Activated T-cell treated with anti-CD3 and anti-CD28 coated beads, Interleukin-2, amount 50 U/mL, for 4 hours (primary cell): ENCODE measurements around the gene ACIN1. TPM values are rescaled to one million over a fixed set of nuclear protein-coding genes. Genes with fewer than 3 reads are reported as not detected.
"Not testable (repeated sequence)": the region's sequence is repeated elsewhere in the genome, so short reads cannot be mapped to it uniquely, and the experiment has no call there.

Source experiments
- ATAC-seq, 2 donors: fragments of 200-7000 bp; cut with Tn5 transposase; one replicate each; pipeline ENCODE4 v1.10.0; 2021
- DNase-seq: peaks from one replicate; pipeline ENCODE4 v3.0.0-alpha.2; 2020
- H3K27me3 Mint-ChIP-seq: one replicate; pipeline ENCODE4 v1.8.0; 2021; ENCODE audit warnings: low read depth, mixed read lengths
- H3K36me3 Mint-ChIP-seq: one replicate; pipeline ENCODE4 v1.8.0; 2022; ENCODE audit warnings: mixed read lengths; ENCODE audit not compliant: insufficient read depth
- H3K4me1 Mint-ChIP-seq: one replicate; pipeline ENCODE4 v1.8.0; 2021; ENCODE audit warnings: low read depth, mixed read lengths
- H3K4me3 Mint-ChIP-seq: one replicate; pipeline ENCODE4 v1.8.0; 2021; ENCODE audit warnings: mild to moderate bottlenecking, moderate library complexity, mixed read lengths
- H3K9me3 Mint-ChIP-seq: one replicate; pipeline ENCODE4 v1.8.0; 2021; ENCODE audit warnings: mixed read lengths
- total RNA-seq, 3 donors: library from RNA; stranded (reverse); gene quantifications; one replicate each; pipeline ENCODE4 v1.2.1, GENCODE V29; 2021

ACIN1 gene
- total RNA-seq, 3 donors from 2014 or later, result 195 to 200 (median 196) TPM

- H3K4me3 Mint-ChIP-seq, result no peak overlapping the region
- no peak for ATAC-seq
- peaks cover 35% of the 10 kb centered on the region for H3K4me1 Mint-ChIP-seq
- DNase-seq, result no peak
- H3K27me3 Mint-ChIP-seq, result peaks cover 3% of the 10 kb centered on the region
- no peaks in the 10 kb centered on the region for H3K9me3 Mint-ChIP-seq
- no peaks in the 10 kb centered on the region for H3K36me3 Mint-ChIP-seq
These were observed 22.6 kb upstream of the ACIN1 start for GRCh38 chr14:23117371-23118020.

DNA sequence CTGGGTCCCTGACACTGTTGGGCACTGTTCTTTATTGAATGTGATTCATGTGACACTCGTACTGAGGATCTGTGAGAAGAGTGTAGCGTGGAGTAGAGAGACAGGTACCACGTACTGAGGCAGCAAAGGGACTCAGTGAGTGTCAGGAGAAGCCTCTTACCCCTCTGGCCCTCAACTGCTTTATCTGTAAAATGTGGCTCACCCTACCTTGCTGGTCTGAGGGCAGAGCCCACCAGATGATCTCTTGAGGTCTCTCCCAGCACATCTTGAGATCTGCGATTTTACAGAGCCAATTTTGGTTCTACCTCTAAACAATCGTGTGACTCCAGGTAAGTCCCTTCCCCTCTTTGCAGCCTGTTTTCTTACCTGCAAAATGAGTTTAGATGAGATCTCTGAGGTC lies 21.0 kb upstream of the ACIN1 start:
- Mint-ChIP-seq H3K36me3 (no peaks in the 10 kb centered on the region), H3K4me1 (peaks cover 27% of the 10 kb centered on the region), H3K4me3 (no peak overlapping the region), H3K27me3 (peaks cover 3% of the 10 kb centered on the region), H3K9me3 (no peaks in the 10 kb centered on the region)
- no peak for DNase-seq
- no peak for ATAC-seq

GRCh38 chr14:23115039-23115731 lies 20.2 kb upstream of the ACIN1 start:
- ATAC-seq, result no peak
- Mint-ChIP-seq H3K36me3 (no peaks in the 10 kb centered on the region), H3K27me3 (peaks cover 3% of the 10 kb centered on the region), H3K9me3 (no peaks in the 10 kb centered on the region), H3K4me1 (peaks cover 20% of the 10 kb centered on the region), H3K4me3 (no peak overlapping the region)
- DNase-seq, result no peak

GRCh38 chr14:23114669-23115038 lies 19.7 kb upstream of the ACIN1 start:
- peaks cover 14% of the 10 kb centered on the region for H3K4me1 Mint-ChIP-seq
- no peak for DNase-seq
- ATAC-seq, result no peak
- no peaks in the 10 kb centered on the region for H3K9me3 Mint-ChIP-seq
- H3K4me3 Mint-ChIP-seq, result no peak overlapping the region
- peaks cover 3% of the 10 kb centered on the region for H3K27me3 Mint-ChIP-seq
- no peaks in the 10 kb centered on the region for H3K36me3 Mint-ChIP-seq

GRCh38 chr14:23114120-23114458 lies 19.2 kb upstream of the ACIN1 start:
- DNase-seq, result no peak
- Mint-ChIP-seq H3K4me3 (no peak overlapping the region), H3K4me1 (peaks cover 9% of the 10 kb centered on the region), H3K9me3 (no peaks in the 10 kb centered on the region), H3K27me3 (peaks cover 3% of the 10 kb centered on the region), H3K36me3 (no peaks in the 10 kb centered on the region)
- ATAC-seq, result no peak

GRCh38 chr14:23113431-23114119 lies 18.6 kb upstream of the ACIN1 start:
- no peaks in the 10 kb centered on the region for H3K36me3 Mint-ChIP-seq
- peaks cover 3% of the 10 kb centered on the region for H3K27me3 Mint-ChIP-seq
- ATAC-seq, result no peak
- no peak overlapping the region for H3K4me3 Mint-ChIP-seq
- no peaks in the 10 kb centered on the region for H3K9me3 Mint-ChIP-seq
- H3K4me1 Mint-ChIP-seq, result peaks cover 6% of the 10 kb centered on the region
- no peak for DNase-seq

DNA sequence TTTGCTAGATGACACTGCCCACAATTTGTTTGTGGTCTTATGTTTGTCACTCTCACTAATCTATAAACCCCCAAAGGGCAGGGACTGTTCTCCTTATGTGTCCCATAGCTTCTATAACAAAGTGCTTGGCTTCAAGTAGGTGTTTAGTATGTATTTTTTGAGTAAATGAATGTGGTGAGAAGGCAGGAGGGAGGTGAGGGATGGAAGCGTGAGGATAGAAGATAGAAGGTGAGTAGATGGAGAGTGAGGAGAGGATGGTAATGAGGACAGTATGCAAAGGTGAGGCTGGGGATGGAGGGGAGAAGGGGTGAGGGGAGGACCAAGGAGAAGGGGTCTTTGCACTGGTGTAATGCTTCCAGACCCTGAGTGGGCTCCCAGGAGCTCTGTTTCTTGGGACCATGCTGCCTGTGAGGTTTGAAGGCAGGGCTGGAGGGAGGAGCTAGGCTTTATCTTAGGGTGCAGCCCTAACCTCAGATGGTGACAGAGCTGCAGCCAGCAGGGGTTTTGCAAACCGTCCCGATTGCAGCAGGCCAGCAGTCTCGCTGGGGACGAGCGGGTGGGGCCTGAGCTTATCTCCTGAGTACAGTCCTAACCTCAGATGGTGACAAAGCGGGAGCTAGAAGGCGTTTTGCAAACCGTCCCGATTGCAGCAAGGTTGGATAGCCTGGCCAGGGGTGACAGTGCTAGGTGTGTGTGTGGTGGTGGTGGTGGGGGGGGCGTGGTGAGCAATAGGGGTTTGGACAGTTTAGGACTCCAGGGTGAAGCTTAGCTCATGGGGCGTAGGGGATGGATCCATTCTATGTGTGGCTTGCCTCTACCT lies 17.6 kb upstream of the ACIN1 start:
- Mint-ChIP-seq H3K9me3 (no peaks in the 10 kb centered on the region), H3K4me1 (no peaks in the 10 kb centered on the region), H3K27me3 (peaks cover 3% of the 10 kb centered on the region), H3K4me3 (no peak overlapping the region), H3K36me3 (no peaks in the 10 kb centered on the region)
- no peak for ATAC-seq
- no peak for DNase-seq

DNA sequence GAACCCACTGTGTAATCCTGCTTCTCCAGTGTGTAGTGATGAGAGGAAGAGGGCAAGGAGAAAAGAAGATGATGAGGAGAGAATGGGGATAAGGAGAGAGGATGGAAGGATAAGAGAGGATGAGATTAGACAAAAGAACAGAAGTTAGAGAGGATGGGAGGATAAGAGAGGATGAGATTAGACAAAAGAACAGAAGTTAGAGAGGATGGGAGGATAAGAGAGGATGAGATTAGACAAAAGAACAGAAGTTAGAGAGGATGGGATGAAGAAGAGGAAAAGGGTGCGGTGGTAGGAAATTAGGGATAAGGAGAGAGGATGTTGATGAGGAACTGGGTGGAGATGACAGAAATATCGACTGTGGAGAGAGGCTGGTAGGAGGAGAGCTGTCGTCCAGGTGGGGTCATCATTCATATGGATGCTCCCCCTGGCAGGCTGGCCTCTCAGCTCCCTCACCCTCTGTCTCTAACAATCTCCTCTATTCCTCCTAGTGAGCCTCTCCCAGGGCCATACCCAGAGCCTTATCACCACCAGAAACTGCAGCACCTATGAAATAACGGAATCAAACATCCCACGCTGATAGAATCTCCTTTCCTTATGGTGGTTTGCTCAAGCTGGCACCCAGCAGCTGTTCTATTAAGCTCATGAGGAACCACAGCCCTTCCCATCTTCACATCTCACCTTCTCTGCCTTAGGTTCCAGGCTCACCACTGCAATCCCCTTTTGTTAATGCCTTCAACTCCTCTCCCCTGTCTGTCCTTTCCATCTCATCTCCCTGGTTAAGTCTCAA lies 15.8 kb upstream of the ACIN1 start:
- no peaks in the 10 kb centered on the region for H3K4me1 Mint-ChIP-seq
- no peaks in the 10 kb centered on the region for H3K9me3 Mint-ChIP-seq
- H3K27me3 Mint-ChIP-seq, result peaks cover 3% of the 10 kb centered on the region
- ATAC-seq (no peak), DNase-seq (no peak)
- no peaks in the 10 kb centered on the region for H3K36me3 Mint-ChIP-seq
- H3K4me3 Mint-ChIP-seq, result no peak overlapping the region

DNA sequence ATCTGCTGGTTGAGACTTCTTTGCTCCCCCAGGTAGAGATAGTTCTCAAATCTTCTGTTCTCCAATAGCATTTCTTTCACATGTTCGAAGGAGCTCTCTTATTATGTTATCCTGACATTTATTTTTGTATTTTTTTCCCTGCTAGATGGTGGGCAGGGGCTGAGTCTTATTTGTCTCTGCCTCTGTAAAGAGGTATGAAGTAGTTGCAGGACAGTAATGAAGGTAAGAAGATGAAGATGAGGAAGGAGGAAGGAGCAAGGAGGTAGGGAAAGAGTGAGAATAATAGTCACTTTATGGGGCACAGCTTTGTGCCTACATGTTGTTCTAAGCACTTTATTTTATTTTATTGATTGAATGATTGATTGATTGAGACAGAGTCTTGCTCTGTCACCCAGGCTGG lies 14.8 kb upstream of the ACIN1 start:
- Mint-ChIP-seq H3K4me1 (no peaks in the 10 kb centered on the region), H3K9me3 (no peaks in the 10 kb centered on the region), H3K4me3 (no peak overlapping the region), H3K27me3 (peaks cover 3% of the 10 kb centered on the region), H3K36me3 (no peaks in the 10 kb centered on the region)
- DNase-seq (no peak), ATAC-seq (no peak)

DNA sequence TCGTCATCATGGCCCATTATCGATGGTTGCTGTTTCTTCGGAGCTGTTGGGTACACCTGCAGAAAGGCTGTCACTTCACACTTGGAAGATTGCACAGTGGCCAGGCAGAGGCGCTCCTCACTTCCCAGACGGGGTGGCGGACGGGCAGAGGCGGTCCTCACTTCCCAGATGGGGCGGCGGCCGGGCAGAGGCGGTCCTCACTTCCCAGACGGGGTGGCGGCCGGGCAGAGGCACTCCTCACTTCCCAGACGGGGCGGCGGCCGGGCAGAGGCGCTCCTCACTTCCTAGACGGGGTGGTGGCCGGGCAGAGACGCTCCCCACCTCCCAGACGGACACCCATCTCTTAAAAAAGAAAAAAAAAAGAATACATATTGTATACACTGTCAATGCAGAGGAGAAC lies 13.2 kb upstream of the ACIN1 start:
- not testable (repeated sequence) for H3K4me3 Mint-ChIP-seq, H3K27me3 Mint-ChIP-seq, ATAC-seq, H3K4me1 Mint-ChIP-seq, DNase-seq, H3K36me3 Mint-ChIP-seq, H3K9me3 Mint-ChIP-seq

DNA sequence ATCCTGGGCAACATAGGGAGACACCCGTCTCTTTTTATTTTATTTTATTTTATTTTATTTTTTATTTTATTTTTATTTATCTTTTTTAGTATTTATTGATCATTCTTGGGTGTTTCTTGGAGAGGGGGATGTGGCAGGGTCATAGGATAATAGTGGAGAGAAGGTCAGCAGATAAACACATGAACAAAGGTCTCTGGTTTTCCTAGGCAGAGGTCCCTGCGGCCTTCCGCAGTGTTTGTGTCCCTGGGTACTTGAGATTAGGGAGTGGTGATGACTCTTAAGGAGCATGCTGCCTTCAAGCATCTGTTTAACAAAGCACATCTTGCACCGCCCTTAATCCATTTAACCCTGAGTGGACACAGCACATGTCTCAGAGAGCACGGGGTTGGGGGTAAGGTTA lies 12.7 kb upstream of the ACIN1 start:
- DNase-seq, H3K36me3 Mint-ChIP-seq, ATAC-seq, H3K9me3 Mint-ChIP-seq, H3K4me1 Mint-ChIP-seq, H3K27me3 Mint-ChIP-seq, H3K4me3 Mint-ChIP-seq: not testable (repeated sequence)

DNA sequence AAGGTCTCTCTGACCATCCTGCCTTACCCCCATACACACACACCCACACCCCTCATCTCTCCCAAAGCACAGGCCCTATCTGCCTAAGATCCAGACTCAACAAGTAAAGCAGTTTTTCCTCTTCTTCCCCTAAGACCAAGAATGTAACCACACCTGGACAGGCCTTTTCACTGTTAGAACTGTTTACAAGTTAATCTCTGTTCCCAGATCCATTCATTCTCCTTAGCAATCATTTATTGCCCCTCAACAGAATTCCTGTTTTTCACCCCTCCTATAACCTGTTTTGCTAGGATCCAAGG lies 11.8 kb upstream of the ACIN1 start:
- Mint-ChIP-seq H3K9me3 (no peaks in the 10 kb centered on the region), H3K4me3 (no peak overlapping the region), H3K36me3 (no peaks in the 10 kb centered on the region), H3K4me1 (no peaks in the 10 kb centered on the region), H3K27me3 (no peaks in the 10 kb centered on the region)
- DNase-seq (no peak), ATAC-seq (no peak)

DNA sequence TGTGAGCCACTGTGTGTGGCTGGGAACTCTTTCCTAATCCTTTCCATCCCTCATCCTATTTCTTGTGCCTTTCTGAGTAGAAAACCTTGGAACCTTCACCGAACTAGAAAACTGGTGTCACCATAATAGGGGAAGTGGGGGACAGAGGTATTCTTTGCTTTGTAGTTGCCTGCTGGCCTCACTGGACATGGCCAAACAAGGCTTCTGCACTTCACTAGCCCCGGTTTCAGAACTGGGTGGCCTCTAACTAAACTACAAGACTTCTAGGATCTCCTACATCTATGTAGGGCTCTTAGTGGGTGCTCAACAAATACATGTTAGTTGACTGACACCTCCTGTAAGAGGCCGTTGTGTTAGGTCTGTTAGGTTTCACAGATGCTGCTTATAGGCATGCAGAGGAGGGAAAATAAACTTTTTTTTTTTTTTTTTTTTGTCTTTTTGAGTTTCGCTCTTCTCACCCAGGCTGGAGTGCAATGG lies 10.4 kb upstream of the ACIN1 start:
- Mint-ChIP-seq H3K4me3 (no peak overlapping the region), H3K27me3 (no peaks in the 10 kb centered on the region), H3K9me3 (no peaks in the 10 kb centered on the region), H3K36me3 (no peaks in the 10 kb centered on the region), H3K4me1 (no peaks in the 10 kb centered on the region)
- no peak for ATAC-seq
- no peak for DNase-seq
